BLaER1 treated with 17β-estradiol and CSF1 and Interleukin-3, amounts not matched to agents 10 nM and 100 nM (cell line): ENCODE results near the gene AXDND1.

Source experiments
- H3K27ac ChIP-seq, 11 experiments: shearing (Covaris generic); formaldehyde crosslinking; 2 replicates each; pipeline ENCODE4 v1.8.1; 2022
- H3K27me3 ChIP-seq, 11 experiments: shearing (Covaris generic); formaldehyde crosslinking; 2 replicates each; pipeline ENCODE4 v1.8.1; 2022
- H3K36me3 ChIP-seq, 11 experiments: shearing (Covaris generic); formaldehyde crosslinking; 2 replicates each; pipeline ENCODE4 v1.8.1; 2022
- H3K4me1 ChIP-seq, 10 experiments: shearing (Covaris generic); formaldehyde crosslinking; 2 replicates each; pipeline ENCODE4 v1.8.1; 2022
- H3K4me2 ChIP-seq, 11 experiments: shearing (Covaris generic); formaldehyde crosslinking; 2 replicates each; pipeline ENCODE4 v1.8.1; 2022
- H3K4me3 ChIP-seq, 10 experiments: shearing (Covaris generic); formaldehyde crosslinking; 2 replicates each; pipeline ENCODE4 v1.8.1; 2022
- H3K9ac ChIP-seq, 11 experiments: shearing (Covaris generic); formaldehyde crosslinking; 2 replicates each; pipeline ENCODE4 v1.8.1; 2022
- H3K9me3 ChIP-seq, 11 experiments: shearing (Covaris generic); formaldehyde crosslinking; replicated peaks in 1 of 11; 2 replicates each; pipeline ENCODE4 v1.8.1; 2022
- H4K20me1 ChIP-seq, 11 experiments: shearing (Covaris generic); formaldehyde crosslinking; 2 replicates each; pipeline ENCODE4 v1.8.1; 2022
- Cebpa-rat ChIP-seq, 11 experiments: shearing (Covaris generic); IDR thresholded peaks; 2 replicates each; pipeline ENCODE4 v1.8.1; 2022

The AXDND1 gene

GRCh38 chr1:179545321-179545720, 179.6 kb downstream of the AXDND1 start:
- H3K4me1 ChIP-seq: peaks cover 0 to 13% (median 2%) of the 10 kb centered on the region in 10 experiments; a peak in 16 of 20 replicates
- no peak overlapping the region for H3K4me2 ChIP-seq
- peaks cover 8 to 10% (median 10%) of the 10 kb centered on the region in 11 experiments for H3K9me3 ChIP-seq
- H3K27me3 ChIP-seq: no peaks in the 10 kb centered on the region
- no peak overlapping the region for H3K9ac ChIP-seq
- no peak for TF ChIP-seq Cebpa-rat (IDR thresholded peaks at IDR 0.05)
- no peaks in the 10 kb centered on the region for H4K20me1 ChIP-seq
- no peaks in the 10 kb centered on the region for H3K36me3 ChIP-seq
- no peak overlapping the region for H3K27ac ChIP-seq
- no peak overlapping the region for H3K4me3 ChIP-seq

DNA sequence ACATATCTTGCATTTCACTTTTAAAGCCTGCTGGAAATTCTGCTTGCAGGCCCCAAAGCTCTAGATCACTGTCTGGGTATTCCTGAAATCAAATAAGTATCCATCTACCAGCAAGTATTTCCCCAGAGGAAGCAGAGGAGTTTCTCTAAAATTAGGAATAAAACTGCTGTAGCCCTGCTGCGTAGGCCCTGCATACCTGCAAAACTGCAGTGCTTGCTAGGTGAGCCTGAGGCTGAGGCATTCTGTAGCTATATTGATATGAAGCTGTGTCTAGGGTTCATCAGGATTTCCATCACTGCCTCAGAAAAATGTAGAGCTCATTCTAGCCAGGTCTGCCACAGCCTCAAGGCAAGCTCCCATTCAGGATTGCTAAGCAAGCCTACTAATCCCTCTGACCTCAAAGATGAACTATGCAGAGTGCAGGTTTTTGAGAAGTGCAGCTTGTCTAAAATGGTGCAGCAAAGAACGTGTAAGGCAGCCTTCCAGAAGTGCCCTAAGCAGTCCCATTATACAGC, 181.3 kb downstream of the AXDND1 start:
- H3K4me3 ChIP-seq: no peak overlapping the region
- no peaks in the 10 kb centered on the region for H3K36me3 ChIP-seq
- H3K9me3 ChIP-seq: no peaks in the 10 kb centered on the region
- H3K27ac ChIP-seq: no peak overlapping the region
- peaks cover 18 to 31% (median 19%) of the 10 kb centered on the region in 10 experiments for H3K4me1 ChIP-seq
- TF ChIP-seq Cebpa-rat (IDR thresholded peaks at IDR 0.05): no peak
- no peak overlapping the region for H3K9ac ChIP-seq
- no peaks in the 10 kb centered on the region for H3K27me3 ChIP-seq
- no peak overlapping the region for H3K4me2 ChIP-seq
- H4K20me1 ChIP-seq: no peaks in the 10 kb centered on the region

DNA sequence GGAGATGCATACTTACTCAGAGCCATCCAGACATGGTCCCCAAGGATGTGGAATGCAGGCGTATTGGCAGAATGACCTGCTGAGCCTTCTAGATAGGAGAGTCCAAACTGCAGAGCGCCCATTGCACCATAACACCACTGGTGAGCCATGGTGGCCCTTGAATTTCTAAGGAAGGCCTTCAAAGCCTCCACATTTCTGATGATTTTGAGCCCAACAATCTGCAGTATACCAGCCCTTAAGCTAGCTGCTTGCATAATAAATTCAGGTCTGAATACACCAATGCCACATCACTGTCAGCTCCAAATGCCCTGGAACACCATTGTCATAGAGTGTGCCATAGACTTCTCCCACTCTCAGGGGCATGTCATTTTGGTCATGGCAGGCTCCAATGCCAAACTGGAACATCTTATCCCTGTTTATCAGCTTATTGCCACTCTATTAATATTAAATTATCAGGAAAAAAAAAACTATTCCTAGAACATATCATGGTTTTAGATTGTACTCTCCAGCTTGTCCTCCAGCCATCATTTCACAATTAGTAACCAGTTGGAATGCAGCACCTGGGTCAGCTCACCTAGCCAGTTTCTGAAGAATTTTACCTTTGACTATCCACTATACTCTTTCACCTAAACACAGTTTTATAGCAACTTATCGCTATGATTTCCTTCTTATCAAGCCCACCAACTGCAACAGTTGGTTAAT, 183.0 kb downstream of the AXDND1 start:
- peaks cover 24 to 36% (median 26%) of the 10 kb centered on the region in 10 experiments for H3K4me1 ChIP-seq
- no peak overlapping the region for H3K9ac ChIP-seq
- H3K27me3 ChIP-seq: no peaks in the 10 kb centered on the region
- no peaks in the 10 kb centered on the region for H3K36me3 ChIP-seq
- peak overlapping the region in 2 of 11 experiments; percentile 37 to 61; a peak in 4 of 22 replicates for H3K4me2 ChIP-seq
- H3K4me3 ChIP-seq: no peak overlapping the region
- TF ChIP-seq Cebpa-rat (IDR thresholded peaks at IDR 0.05): no peak
- no peaks in the 10 kb centered on the region for H4K20me1 ChIP-seq
- H3K9me3 ChIP-seq: no peaks in the 10 kb centered on the region
- peak overlapping the region in 1 of 11 experiments; percentile 19; a peak in 4 of 22 replicates for H3K27ac ChIP-seq

- Histone ChIP-seq H3K27me3 (no peaks in the 10 kb centered on the region), H3K9me3 (no peaks in the 10 kb centered on the region), H4K20me1 (no peaks in the 10 kb centered on the region), H3K27ac (peak overlapping the region in 6 of 11 experiments; percentile 12 to 93 (median 26); a peak in 9 of 22 replicates), H3K36me3 (no peaks in the 10 kb centered on the region), H3K9ac (no peak overlapping the region), H3K4me3 (no peak overlapping the region), H3K4me2 (peak overlapping the region in 3 of 11 experiments; percentile 17 to 61 (median 37); a peak in 4 of 22 replicates), H3K4me1 (peaks cover 24 to 36% (median 26%) of the 10 kb centered on the region in 10 experiments)
- TF ChIP-seq Cebpa-rat (IDR thresholded peaks at IDR 0.05): no peak
These were observed 183.6 kb downstream of the AXDND1 start for GRCh38 chr1:179549368-179549700.

DNA sequence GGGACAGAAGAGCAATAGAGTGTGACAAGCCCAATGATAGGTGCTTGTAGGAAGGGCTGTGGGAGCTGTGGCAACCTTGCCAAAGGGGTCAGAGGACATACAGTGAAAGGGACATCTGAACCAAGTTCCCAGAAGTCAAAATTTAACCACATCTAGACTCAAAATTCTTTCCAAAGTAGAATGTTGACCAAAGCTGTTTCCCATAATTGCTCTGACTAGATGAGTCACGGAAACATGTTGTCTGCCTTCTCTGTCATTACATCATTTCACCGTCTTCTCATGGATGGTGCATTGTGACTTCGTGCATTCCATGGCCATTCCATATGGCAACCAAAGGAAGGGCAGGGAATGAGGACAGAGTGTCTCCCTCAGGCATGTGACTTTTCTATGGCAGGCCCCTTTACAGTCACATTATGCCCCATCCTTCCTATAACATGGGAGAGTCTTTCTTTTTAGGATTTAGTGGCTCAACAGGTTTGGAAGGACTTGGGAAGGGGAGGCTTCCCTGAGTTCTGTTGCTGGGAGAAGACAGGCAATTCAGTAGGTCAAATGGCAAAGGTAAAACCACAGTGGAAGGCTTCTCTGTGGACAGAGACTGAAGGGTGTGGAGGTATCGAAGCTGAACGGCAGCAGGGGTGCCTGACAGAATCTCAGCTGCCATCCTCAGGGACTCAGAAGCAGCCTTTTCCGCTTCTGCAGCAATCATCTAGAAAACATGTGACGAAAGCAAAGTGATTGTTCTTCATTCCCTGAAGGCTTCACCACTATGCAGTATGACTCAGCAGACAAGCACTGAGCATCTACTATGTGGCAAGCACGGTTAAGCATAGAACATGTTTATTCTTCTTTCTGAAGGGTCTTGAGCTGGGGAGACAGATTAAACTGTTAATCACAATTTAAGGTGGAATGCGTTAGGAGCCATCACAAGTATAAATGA, 185.2 kb downstream of the AXDND1 start:
- no peaks in the 10 kb centered on the region for H4K20me1 ChIP-seq
- H3K27me3 ChIP-seq: no peaks in the 10 kb centered on the region
- TF ChIP-seq Cebpa-rat (IDR thresholded peaks at IDR 0.05): peak in 6 of 11 experiments; percentile 46 to 93 (median 68); a peak in 9 of 22 replicates
- H3K4me2 ChIP-seq: peak overlapping the region; percentile 64 to 88 (median 80)
- no peaks in the 10 kb centered on the region for H3K36me3 ChIP-seq
- peak overlapping the region; percentile 10 to 80 (median 65); a peak in 17 of 22 replicates for H3K9ac ChIP-seq
- peak overlapping the region; percentile 43 to 93 (median 78); a peak in 21 of 22 replicates for H3K27ac ChIP-seq
- H3K4me1 ChIP-seq: peaks cover 24 to 36% (median 26%) of the 10 kb centered on the region in 10 experiments
- no peak overlapping the region for H3K4me3 ChIP-seq
- H3K9me3 ChIP-seq: no peaks in the 10 kb centered on the region

DNA sequence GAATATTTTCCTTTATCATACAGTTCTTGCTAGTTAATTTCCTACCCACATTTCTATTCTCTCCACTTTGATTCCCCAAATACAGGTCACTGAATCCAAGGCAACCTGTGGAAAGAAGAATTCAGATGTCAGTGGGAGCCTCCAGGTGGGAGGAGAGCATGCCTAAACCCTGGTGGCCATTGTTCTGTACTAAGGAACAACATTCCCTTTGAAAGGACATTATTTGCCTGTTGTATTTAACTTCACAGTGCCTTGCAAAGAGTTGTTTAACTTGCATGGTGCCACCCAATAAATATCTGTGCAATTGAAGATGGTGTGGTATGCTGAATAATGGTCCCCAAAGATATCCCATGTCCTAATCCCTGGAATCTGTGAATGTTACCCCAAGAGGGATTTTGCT, 188.7 kb downstream of the AXDND1 start:
- Histone ChIP-seq H4K20me1 (no peaks in the 10 kb centered on the region), H3K9me3 (no peaks in the 10 kb centered on the region)

DNA sequence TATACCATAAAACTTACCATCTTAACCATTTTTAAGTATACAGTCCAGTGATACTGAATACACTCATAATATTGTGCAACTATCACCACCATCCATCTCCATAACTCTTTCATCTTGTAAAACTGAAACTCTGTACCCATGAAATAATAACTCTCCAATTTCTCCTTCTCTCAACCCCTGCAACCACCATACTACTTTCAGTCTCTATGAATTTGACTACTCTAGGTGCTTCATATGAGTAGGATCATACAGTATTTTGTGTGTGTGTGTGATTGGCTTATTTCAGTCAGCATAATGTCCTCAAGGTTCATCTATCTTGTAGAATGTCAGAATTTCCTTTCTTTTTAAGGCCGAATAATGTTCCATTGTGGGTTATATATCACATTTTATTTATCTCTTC, 192.3 kb downstream of the AXDND1 start:
- no peak overlapping the region for H3K4me2 ChIP-seq
- H3K9ac ChIP-seq: no peak overlapping the region
- no peaks in the 10 kb centered on the region for H4K20me1 ChIP-seq
- H3K27ac ChIP-seq: no peak overlapping the region
- H3K4me1 ChIP-seq: no peaks in the 10 kb centered on the region
- no peaks in the 10 kb centered on the region for H3K9me3 ChIP-seq
- no peaks in the 10 kb centered on the region for H3K27me3 ChIP-seq
- no peak for TF ChIP-seq Cebpa-rat (IDR thresholded peaks at IDR 0.05)
- H3K4me3 ChIP-seq: no peak overlapping the region
- H3K36me3 ChIP-seq: no peaks in the 10 kb centered on the region

More for the DNA sequence above, 188.7 kb downstream of the AXDND1 start:
- Histone ChIP-seq H3K27me3 (no peaks in the 10 kb centered on the region), H3K27ac (no peak overlapping the region), H3K36me3 (no peaks in the 10 kb centered on the region), H3K4me1 (peaks cover 24 to 30% (median 26%) of the 10 kb centered on the region in 10 experiments), H3K4me3 (no peak overlapping the region), H3K4me2 (no peak overlapping the region), H3K9ac (no peak overlapping the region)
- no peak for TF ChIP-seq Cebpa-rat (IDR thresholded peaks at IDR 0.05)

- TF ChIP-seq Cebpa-rat (IDR thresholded peaks at IDR 0.05): no peak
- Histone ChIP-seq H4K20me1 (no peaks in the 10 kb centered on the region), H3K4me2 (no peak within 1 kb of the TSS), H3K9me3 (peaks cover 8 to 23% (median 11%) of the 10 kb centered on the region in 11 experiments; a peak in 19 of 22 replicates), H3K9ac (no peak within 1 kb of the TSS), H3K27me3 (peaks cover 22 to 38% (median 34%) of the 10 kb centered on the region in 11 experiments), H3K4me1 (no peaks in the 10 kb centered on the region), H3K4me3 (no peak within 1 kb of the TSS; a peak in 1 of 20 replicates), H3K27ac (no peak within 1 kb of the TSS), H3K36me3 (no peaks in the 10 kb centered on the region; a peak in 1 of 22 replicates)
These were observed 209.9 kb downstream of the AXDND1 start, which contains the start of gene NPHS2 for GRCh38 chr1:179575497-179576314. Gene NPHS2, minus strand, starts transcription at chr1:179575948. Its CDS starts 84 bp downstream, at chr1:179575864.
